ENCODE measurements around the gene HIP1R. TPM values are rescaled to one million over a fixed set of nuclear protein-coding genes. Genes with fewer than 3 reads are reported as not detected.

Gene HIP1R
- polyA plus RNA-seq, 1 of the 3 experiments (the other 2 are of a cell fraction), result 20.6 TPM

DNA sequence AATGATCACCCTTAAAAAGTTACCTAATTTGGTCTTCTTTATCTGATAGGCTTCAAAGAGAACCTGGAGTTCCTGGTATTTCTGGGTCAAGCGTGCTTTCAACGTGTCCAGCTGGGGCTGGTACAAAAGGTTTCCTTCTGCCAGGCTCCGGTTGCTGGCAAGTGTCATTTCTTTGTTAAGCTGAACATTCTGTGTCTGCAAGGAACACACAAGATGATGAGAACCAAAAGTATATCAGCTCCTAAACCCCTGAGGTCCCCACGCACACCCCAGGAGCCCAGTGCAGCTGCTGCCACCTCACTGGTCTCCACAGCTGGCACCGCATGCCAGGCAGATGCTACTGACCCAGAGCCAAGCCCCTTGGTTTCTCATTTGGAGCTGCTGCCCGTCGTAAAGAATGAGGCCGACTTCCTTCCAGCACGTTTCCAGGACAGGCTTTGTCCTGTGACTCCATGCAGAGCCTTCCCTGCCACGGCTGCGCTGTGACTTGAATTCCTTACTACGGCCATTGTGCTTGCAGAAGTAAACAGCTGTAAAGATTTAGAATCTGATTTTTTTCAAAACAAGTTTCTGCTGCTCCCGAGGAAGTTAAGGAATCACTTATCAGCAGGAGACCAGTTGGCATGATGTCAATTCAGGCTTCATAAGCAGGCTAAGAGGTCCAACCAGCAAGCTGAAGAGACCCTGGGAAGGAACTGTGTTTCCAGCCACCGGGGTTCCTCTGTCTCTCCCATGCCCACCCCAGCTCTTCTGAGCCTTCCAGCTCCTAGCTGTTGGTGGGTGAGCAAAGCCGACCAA, 35.8 kb downstream of the HIP1R start:
- Histone ChIP-seq H3K27me3 (ENCODE audit: insufficient read depth) (no peaks in the 10 kb centered on the region), H3K4me3 (ENCODE audit: low read depth in 2 of 2, low read length in 1 of 2) (no peak overlapping the region), H3K4me1 (ENCODE audit: control insufficient read depth in 1 of 2, insufficient read depth in 2 of 2, low read depth in 1 of 2, low read length in 1 of 2) (peaks cover 15 to 51% of the 10 kb centered on the region in 2 experiments; a peak in 3 of 4 replicates), H3K9me3 (no peaks in the 10 kb centered on the region), H3K79me2 (ENCODE audit: insufficient read depth) (peaks cover 48% of the 10 kb centered on the region), H3K27ac (ENCODE audit: low read depth in 2 of 2, low read length in 1 of 2) (peak overlapping the region in 1 of 2 experiments; percentile 92; a peak in 2 of 4 replicates), H2AFZ (ENCODE audit: low read depth) (no peak overlapping the region), H3K4me2 (peak overlapping the region; percentile 55; the same call in 1 of the 2 replicates), H4K20me1 (ENCODE audit: insufficient read depth) (peaks cover 6% of the 10 kb centered on the region; the same call in 1 of the 2 replicates), H3K9me2 (no peaks in the 10 kb centered on the region), H3K36me3 (replicated peaks in 1 of 2; ENCODE audit: control insufficient read depth in 1 of 2, insufficient read depth in 2 of 2, low read length in 1 of 2) (peaks cover 9 to 29% of the 10 kb centered on the region in 2 experiments), H3K9ac (no peak overlapping the region), H3F3A (replicated peaks; ENCODE audit: insufficient read depth) (peaks cover 5% of the 10 kb centered on the region)
- ChIA-PET POLR2A (interaction anchor here (1.1 to 2.0 kb wide), 2 partner anchors 17 to 95 kb away, joined by 3 to 7 read pairs; partner anchors contain the start of gene ABCB9), CTCF (interaction anchor here (0.9 to 4.0 kb wide), 10 partner anchors 11 to 367 kb away, joined by 3 to 50 read pairs (median 4); no protein-coding TSS in a partner anchor)
- TF ChIP-seq SIN3A (IDR thresholded peaks at IDR 0.05; ENCODE audit: borderline replicate concordance, low read depth, low read length) (no peak), CHD2 (IDR thresholded peaks at IDR 0.05; ENCODE audit: low read length, partially characterized antibody) (no peak), TEAD4 (IDR thresholded peaks at IDR 0.05; ENCODE audit: borderline replicate concordance, insufficient read depth) (no peak), YY1 (IDR thresholded peaks at IDR 0.05; ENCODE audit: low read depth) (no peak), SMC3 (IDR thresholded peaks at IDR 0.05; ENCODE audit: low read depth, low read length) (no peak), MEF2A (IDR thresholded peaks at IDR 0.05; ENCODE audit: borderline replicate concordance, low read depth) (no peak), TCF12 (IDR thresholded peaks at IDR 0.05) (no peak), POLR2AphosphoS5 (IDR thresholded peaks at IDR 0.05; ENCODE audit: low read depth, low read length) (no peak)
- TF ChIP-seq, protein P1, sequence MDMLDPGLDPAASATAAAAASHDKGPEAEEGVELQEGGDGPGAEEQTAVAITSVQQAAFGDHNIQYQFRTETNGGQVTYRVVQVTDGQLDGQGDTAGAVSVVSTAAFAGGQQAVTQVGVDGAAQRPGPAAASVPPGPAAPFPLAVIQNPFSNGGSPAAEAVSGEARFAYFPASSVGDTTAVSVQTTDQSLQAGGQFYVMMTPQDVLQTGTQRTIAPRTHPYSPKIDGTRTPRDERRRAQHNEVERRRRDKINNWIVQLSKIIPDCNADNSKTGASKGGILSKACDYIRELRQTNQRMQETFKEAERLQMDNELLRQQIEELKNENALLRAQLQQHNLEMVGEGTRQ (IDR thresholded peaks at IDR 0.05; ENCODE audit: borderline replicate concordance, low read depth, low read length), result no peak
- TF ChIP-seq, protein P2, sequence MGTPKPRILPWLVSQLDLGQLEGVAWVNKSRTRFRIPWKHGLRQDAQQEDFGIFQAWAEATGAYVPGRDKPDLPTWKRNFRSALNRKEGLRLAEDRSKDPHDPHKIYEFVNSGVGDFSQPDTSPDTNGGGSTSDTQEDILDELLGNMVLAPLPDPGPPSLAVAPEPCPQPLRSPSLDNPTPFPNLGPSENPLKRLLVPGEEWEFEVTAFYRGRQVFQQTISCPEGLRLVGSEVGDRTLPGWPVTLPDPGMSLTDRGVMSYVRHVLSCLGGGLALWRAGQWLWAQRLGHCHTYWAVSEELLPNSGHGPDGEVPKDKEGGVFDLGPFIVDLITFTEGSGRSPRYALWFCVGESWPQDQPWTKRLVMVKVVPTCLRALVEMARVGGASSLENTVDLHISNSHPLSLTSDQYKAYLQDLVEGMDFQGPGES (IDR thresholded peaks at IDR 0.05; ENCODE audit: low read depth, low read length), result no peak
- TF ChIP-seq, protein P3, sequence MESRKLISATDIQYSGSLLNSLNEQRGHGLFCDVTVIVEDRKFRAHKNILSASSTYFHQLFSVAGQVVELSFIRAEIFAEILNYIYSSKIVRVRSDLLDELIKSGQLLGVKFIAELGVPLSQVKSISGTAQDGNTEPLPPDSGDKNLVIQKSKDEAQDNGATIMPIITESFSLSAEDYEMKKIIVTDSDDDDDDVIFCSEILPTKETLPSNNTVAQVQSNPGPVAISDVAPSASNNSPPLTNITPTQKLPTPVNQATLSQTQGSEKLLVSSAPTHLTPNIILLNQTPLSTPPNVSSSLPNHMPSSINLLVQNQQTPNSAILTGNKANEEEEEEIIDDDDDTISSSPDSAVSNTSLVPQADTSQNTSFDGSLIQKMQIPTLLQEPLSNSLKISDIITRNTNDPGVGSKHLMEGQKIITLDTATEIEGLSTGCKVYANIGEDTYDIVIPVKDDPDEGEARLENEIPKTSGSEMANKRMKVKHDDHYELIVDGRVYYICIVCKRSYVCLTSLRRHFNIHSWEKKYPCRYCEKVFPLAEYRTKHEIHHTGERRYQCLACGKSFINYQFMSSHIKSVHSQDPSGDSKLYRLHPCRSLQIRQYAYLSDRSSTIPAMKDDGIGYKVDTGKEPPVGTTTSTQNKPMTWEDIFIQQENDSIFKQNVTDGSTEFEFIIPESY (IDR thresholded peaks at IDR 0.05; ENCODE audit: borderline replicate concordance, low read depth), result no peak
- TF ChIP-seq, protein P4, sequence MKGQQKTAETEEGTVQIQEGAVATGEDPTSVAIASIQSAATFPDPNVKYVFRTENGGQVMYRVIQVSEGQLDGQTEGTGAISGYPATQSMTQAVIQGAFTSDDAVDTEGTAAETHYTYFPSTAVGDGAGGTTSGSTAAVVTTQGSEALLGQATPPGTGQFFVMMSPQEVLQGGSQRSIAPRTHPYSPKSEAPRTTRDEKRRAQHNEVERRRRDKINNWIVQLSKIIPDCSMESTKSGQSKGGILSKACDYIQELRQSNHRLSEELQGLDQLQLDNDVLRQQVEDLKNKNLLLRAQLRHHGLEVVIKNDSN (IDR thresholded peaks at IDR 0.05; ENCODE audit: borderline replicate concordance, low read depth), result no peak
- WGBS (ENCODE audit: low lambda C conversion rate), result 91% methylated on average over 15 of the region's 15 CpGs
- DNase-seq, result peak; percentile 30
